ENCODE results near the gene TSC22D1.

TSC22D1 gene

GRCh38 chr13:44448373-44448772, 127.8 kb downstream of the TSC22D1 start:
- no peaks in the 10 kb centered on the region for H3K79me2 ChIP-seq (ENCODE audit: insufficient read depth, low read length)
- no peaks in the 10 kb centered on the region for H3F3A ChIP-seq (ENCODE audit: insufficient read depth)
- H3K27ac ChIP-seq (ENCODE audit: low read depth, low read length) = no peak overlapping the region
- TF ChIP-seq EZH2phosphoT487 (conservative IDR thresholded peaks at IDR 0.05; ENCODE audit: low read length) (no peak), CTCF (IDR thresholded peaks at IDR 0.05; ENCODE audit: insufficient read depth, low read length, poor library complexity, severe bottlenecking) (no peak)
- no peaks in the 10 kb centered on the region for H3K9me2 ChIP-seq (replicated peaks; ENCODE audit: insufficient read depth, low read length)
- H3K4me3 ChIP-seq (ENCODE audit: insufficient read depth, low read length, poor library complexity, severe bottlenecking) = no peak overlapping the region
- no peak overlapping the region for H3K4me2 ChIP-seq (ENCODE audit: low read depth, low read length, poor library complexity, severe bottlenecking)
- H3K36me3 ChIP-seq (ENCODE audit: low read length) = no peaks in the 10 kb centered on the region
- no peak overlapping the region for H2AFZ ChIP-seq (ENCODE audit: low read depth, low read length, severe bottlenecking)
- H4K20me1 ChIP-seq (ENCODE audit: low read depth, low read length) = no peaks in the 10 kb centered on the region
- H3K27me3 ChIP-seq (ENCODE audit: low read length) = no peaks in the 10 kb centered on the region
- no peaks in the 10 kb centered on the region for H3K9me3 ChIP-seq (ENCODE audit: insufficient read depth, low read length)
- no peak overlapping the region for H3K9ac ChIP-seq (ENCODE audit: low read length)

- no peaks in the 10 kb centered on the region for H3F3A ChIP-seq (ENCODE audit: insufficient read depth)
- H3K27ac ChIP-seq (ENCODE audit: low read depth, low read length) = no peak overlapping the region
- no peaks in the 10 kb centered on the region for H3K36me3 ChIP-seq (ENCODE audit: low read length)
- H2AFZ ChIP-seq (ENCODE audit: low read depth, low read length, severe bottlenecking) = no peak overlapping the region
- no peak overlapping the region for H3K9ac ChIP-seq (ENCODE audit: low read length)
- no peaks in the 10 kb centered on the region for H3K79me2 ChIP-seq (ENCODE audit: insufficient read depth, low read length)
- no peak overlapping the region for H3K4me2 ChIP-seq (ENCODE audit: low read depth, low read length, poor library complexity, severe bottlenecking)
- H3K4me3 ChIP-seq (ENCODE audit: insufficient read depth, low read length, poor library complexity, severe bottlenecking) = no peak overlapping the region
- H3K9me3 ChIP-seq (ENCODE audit: insufficient read depth, low read length) = no peaks in the 10 kb centered on the region
- no peaks in the 10 kb centered on the region for H4K20me1 ChIP-seq (ENCODE audit: low read depth, low read length)
- no peaks in the 10 kb centered on the region for H3K9me2 ChIP-seq (replicated peaks; ENCODE audit: insufficient read depth, low read length)
- no peaks in the 10 kb centered on the region for H3K27me3 ChIP-seq (ENCODE audit: low read length)
- TF ChIP-seq CTCF (IDR thresholded peaks at IDR 0.05; ENCODE audit: insufficient read depth, low read length, poor library complexity, severe bottlenecking) (no peak), EZH2phosphoT487 (conservative IDR thresholded peaks at IDR 0.05; ENCODE audit: low read length) (no peak)
Observed at GRCh38 chr13:44447783-44448321, 128.3 kb downstream of the TSC22D1 start.

GRCh38 chr13:44440046-44440608, 136.0 kb downstream of the TSC22D1 start:
- Histone ChIP-seq H3K9me3 (ENCODE audit: insufficient read depth, low read length) (no peaks in the 10 kb centered on the region), H3K9ac (ENCODE audit: low read length) (no peak overlapping the region), H4K20me1 (ENCODE audit: low read depth, low read length) (no peaks in the 10 kb centered on the region), H3F3A (ENCODE audit: insufficient read depth) (peaks cover 10% of the 10 kb centered on the region), H2AFZ (ENCODE audit: low read depth, low read length, severe bottlenecking) (no peak overlapping the region), H3K4me3 (ENCODE audit: insufficient read depth, low read length, poor library complexity, severe bottlenecking) (no peak overlapping the region), H3K9me2 (replicated peaks; ENCODE audit: insufficient read depth, low read length) (no peaks in the 10 kb centered on the region), H3K4me2 (ENCODE audit: low read depth, low read length, poor library complexity, severe bottlenecking) (no peak overlapping the region), H3K79me2 (ENCODE audit: insufficient read depth, low read length) (no peaks in the 10 kb centered on the region), H3K27ac (ENCODE audit: low read depth, low read length) (no peak overlapping the region), H3K27me3 (ENCODE audit: low read length) (no peaks in the 10 kb centered on the region), H3K36me3 (ENCODE audit: low read length) (no peaks in the 10 kb centered on the region)
- no peak for TF ChIP-seq CTCF (IDR thresholded peaks at IDR 0.05; ENCODE audit: insufficient read depth, low read length, poor library complexity, severe bottlenecking)
- TF ChIP-seq EZH2phosphoT487 (conservative IDR thresholded peaks at IDR 0.05; ENCODE audit: low read length) = no peak

Data from SU-DHL-6 (cell line).